Neural cell (in vitro differentiated cells): ENCODE data around the gene RPL18.

Source experiments
- EZH2 ChIP-seq: fragments of 200-600, 300-800 bp; shearing (Covaris generic), sonication (generic); IDR thresholded peaks from 2 replicates; pipeline ENCODE4 v1.6.1; 2014; ENCODE audit warnings: antibody characterized with exemption, low read length, borderline replicate concordance, mild to moderate bottlenecking; ENCODE audit not compliant: insufficient read depth, poor library complexity, severe bottlenecking
- POLR2AphosphoS5 ChIP-seq: IDR thresholded peaks from 2 replicates; pipeline ENCODE4 v1.6.1; 2012
- SMC3 ChIP-seq: fragments of 450-650 bp; conservative IDR thresholded peaks from 2 replicates; pipeline ENCODE4 v1.6.1; 2014; ENCODE audit warnings: antibody characterized with exemption, mild to moderate bottlenecking, moderate library complexity; ENCODE audit not compliant: poor library complexity
- TF ChIP-seq, protein P1 (sequence below): fragments of 450-650 bp; IDR thresholded peaks from 2 replicates; pipeline ENCODE4 v1.5.1; 2014; ENCODE audit warnings: antibody characterized with exemption, mild to moderate bottlenecking, moderate library complexity; ENCODE audit not compliant: poor library complexity, severe bottlenecking

DNA sequence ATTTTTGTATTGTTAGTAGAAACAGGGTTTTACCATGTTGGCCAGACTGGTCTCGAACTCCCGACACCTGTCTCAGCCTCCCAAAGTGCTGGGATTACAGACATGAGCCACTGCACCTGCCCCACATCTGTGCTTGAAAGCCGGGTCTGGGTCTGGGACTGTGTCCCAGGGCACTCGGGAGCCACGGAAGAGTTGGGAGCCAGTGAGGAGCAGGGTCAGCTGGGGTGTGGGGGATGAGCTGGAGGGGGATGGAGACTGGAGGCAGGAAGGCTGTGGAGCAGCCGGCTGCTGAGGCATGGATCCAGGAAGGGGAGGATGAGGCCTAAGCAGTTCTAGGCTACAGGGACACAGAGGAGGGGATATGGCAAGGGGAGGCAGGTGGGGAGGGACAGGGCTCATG, 23.1 kb downstream of the RPL18 start:
- TF ChIP-seq, protein P1, sequence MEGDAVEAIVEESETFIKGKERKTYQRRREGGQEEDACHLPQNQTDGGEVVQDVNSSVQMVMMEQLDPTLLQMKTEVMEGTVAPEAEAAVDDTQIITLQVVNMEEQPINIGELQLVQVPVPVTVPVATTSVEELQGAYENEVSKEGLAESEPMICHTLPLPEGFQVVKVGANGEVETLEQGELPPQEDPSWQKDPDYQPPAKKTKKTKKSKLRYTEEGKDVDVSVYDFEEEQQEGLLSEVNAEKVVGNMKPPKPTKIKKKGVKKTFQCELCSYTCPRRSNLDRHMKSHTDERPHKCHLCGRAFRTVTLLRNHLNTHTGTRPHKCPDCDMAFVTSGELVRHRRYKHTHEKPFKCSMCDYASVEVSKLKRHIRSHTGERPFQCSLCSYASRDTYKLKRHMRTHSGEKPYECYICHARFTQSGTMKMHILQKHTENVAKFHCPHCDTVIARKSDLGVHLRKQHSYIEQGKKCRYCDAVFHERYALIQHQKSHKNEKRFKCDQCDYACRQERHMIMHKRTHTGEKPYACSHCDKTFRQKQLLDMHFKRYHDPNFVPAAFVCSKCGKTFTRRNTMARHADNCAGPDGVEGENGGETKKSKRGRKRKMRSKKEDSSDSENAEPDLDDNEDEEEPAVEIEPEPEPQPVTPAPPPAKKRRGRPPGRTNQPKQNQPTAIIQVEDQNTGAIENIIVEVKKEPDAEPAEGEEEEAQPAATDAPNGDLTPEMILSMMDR, result no peak
- TF ChIP-seq EZH2 (no peak), POLR2AphosphoS5 (no peak), SMC3 (no peak)
